Sigmoid colon (tissue), 3 donors: ENCODE results near the gene CHRNE.

ENCODE experiments used
- POLR2A ChIP-seq, 2 donors: fragments of 450-650 bp; IDR thresholded peaks; one replicate each; pipeline ENCODE4 v1.6.1; 2016; ENCODE audit warnings: antibody characterized with exemption in 2 of 2, mild to moderate bottlenecking in 2 of 2, moderate library complexity in 2 of 2
- TF ChIP-seq, protein P1 (sequence below), 4 experiments: fragments of 450-650 bp in 3 of 4; fragments of 200-600 bp in 1 of 4; IDR thresholded peaks; one replicate each; pipeline ENCODE4 v1.5.1; 2016 to 2019; ENCODE audit warnings: antibody characterized with exemption in 4 of 4, mild to moderate bottlenecking in 3 of 4, moderate library complexity in 2 of 4

DNA sequence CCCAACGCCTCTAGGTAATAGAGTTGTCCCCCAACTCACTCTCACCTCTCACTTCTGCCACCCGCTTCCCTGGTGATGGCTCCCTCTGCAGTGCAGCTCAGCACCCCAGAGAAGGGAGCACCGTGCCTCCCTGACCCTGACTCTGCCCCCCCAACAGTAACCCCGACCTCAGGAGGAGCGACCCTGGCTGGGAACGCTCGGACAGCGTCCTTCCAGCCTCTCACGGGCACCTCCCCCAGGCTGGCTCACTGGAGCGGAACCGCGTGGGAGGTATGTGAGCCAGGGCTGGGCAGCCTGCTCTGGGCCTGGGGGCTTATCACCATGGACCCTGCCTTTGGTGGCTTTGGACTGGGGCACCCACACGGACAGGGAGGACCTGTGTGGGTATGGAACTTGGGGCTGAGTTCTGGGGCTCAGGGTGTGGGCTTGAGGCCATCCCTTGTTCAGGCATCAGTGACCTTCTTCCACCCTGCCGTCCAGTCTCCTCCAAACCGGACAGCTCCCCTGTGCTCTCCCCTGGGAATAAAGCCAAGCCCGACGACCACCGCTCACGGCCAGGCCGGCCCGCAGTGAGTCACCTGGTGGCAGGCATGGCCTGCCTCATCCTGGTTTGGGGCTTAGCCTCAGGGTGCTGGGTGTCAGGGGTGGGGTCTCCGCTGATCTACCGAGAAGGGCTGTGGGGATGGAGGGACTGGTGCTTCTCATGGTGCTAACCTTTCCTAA lies 10.2 kb downstream of the CHRNE start:
- TF ChIP-seq POLR2A (IDR thresholded peaks at IDR 0.05) = no peak
- TF ChIP-seq, protein P1, sequence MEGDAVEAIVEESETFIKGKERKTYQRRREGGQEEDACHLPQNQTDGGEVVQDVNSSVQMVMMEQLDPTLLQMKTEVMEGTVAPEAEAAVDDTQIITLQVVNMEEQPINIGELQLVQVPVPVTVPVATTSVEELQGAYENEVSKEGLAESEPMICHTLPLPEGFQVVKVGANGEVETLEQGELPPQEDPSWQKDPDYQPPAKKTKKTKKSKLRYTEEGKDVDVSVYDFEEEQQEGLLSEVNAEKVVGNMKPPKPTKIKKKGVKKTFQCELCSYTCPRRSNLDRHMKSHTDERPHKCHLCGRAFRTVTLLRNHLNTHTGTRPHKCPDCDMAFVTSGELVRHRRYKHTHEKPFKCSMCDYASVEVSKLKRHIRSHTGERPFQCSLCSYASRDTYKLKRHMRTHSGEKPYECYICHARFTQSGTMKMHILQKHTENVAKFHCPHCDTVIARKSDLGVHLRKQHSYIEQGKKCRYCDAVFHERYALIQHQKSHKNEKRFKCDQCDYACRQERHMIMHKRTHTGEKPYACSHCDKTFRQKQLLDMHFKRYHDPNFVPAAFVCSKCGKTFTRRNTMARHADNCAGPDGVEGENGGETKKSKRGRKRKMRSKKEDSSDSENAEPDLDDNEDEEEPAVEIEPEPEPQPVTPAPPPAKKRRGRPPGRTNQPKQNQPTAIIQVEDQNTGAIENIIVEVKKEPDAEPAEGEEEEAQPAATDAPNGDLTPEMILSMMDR (IDR thresholded peaks at IDR 0.05) = no peak
